OCI-LY1 (cell line): ENCODE data around the gene UBE2D1.

ENCODE experiments used
- CTCF ChIP-seq: fragments of 200-600 bp; sonication (generic), shearing (Covaris generic); IDR thresholded peaks from 2 replicates; pipeline ENCODE4 v1.5.1; 2017; ENCODE audit warnings: mild to moderate bottlenecking, antibody characterized with exemption, low read length, moderate library complexity, mixed read lengths
- EZH2 ChIP-seq: fragments of 200-600 bp; sonication (generic), shearing (Covaris generic); IDR thresholded peaks from 2 replicates; pipeline ENCODE4 v1.8.0; 2017; ENCODE audit warnings: borderline replicate concordance, mixed run types, mild to moderate bottlenecking, antibody characterized with exemption, low read length, moderate library complexity, mixed read lengths

- no peak for TF ChIP-seq CTCF
- TF ChIP-seq EZH2 = no peak
These were observed 38.6 kb downstream of the UBE2D1 start for GRCh38 chr10:58373442-58373827.
